ENCODE data around the gene SELENOT.

GRCh38 chr3:150623945-150624344, 20.8 kb downstream of the SELENOT start:
- TF ChIP-seq POLR2AphosphoS5 (IDR thresholded peaks at IDR 0.05; ENCODE audit: low read depth, low read length) = no peak
- no peak for TF ChIP-seq SIN3A (IDR thresholded peaks at IDR 0.05; ENCODE audit: borderline replicate concordance, insufficient read depth, low read length)
- TF ChIP-seq TAF1 (IDR thresholded peaks at IDR 0.05; ENCODE audit: borderline replicate concordance, insufficient read depth, low read length) = no peak
- no peak for TF ChIP-seq REST (IDR thresholded peaks at IDR 0.05; ENCODE audit: insufficient read depth in 1 of 2, low read depth in 2 of 2, low read length in 2 of 2)

Measured in PFSK-1 (cell line).